NCI-H2107 (cell line): ENCODE measurements around the gene COPB1.
A peak's percentile ranks its signal among the peaks of the same experiment; 100 is the strongest.

Source experiments
- DNase-seq: peaks from one replicate; lab custom pipeline; 2025; lab: John Stamatoyannopoulos, UW

COPB1 gene

GRCh38 chr11:14423633-14424032 lies 76.0 kb downstream of the COPB1 start:
- no peak for DNase-seq

GRCh38 chr11:14422814-14423182 lies 76.8 kb downstream of the COPB1 start:
- DNase-seq = no peak

DNA sequence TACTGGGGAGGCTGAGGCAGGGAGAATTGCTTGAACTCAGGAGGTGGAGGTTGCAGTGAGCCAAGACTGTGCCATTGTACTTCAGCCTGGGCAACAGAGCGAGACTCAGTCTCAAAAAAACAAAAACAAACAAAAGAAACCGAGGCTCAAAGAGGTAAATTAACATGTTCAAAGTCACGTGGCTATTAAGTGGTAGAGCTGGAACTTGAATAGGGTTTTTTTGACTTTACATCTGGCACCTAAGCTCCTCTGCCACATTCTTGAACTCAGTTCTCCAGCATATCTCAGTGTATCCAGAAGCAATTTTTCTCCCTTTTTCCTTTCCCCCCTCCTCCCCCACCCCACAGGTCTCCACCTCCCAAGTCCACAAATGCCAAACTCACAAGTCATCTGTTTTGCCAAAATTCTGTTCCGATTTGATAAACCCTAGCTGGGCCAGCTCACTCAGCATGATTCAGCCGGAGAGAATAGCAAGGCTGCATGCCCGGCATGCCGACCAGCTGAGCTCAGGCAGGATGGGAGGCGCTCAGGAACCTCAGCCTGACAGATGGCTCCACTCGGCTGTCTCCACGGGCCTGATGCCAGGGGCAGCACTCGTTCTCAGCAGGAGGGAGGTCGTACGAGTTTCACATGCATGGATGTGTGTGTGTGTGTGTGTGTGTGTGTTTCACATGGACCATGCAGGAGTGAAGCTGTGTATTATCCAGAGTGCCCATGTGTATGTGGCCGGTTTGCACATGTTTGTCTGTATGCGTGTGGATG lies 77.4 kb downstream of the COPB1 start:
- peak; percentile 17 for DNase-seq

- no peak for DNase-seq
Measured at GRCh38 chr11:14420223-14420622, 79.4 kb downstream of the COPB1 start.

GRCh38 chr11:14418801-14419417 lies 80.7 kb downstream of the COPB1 start:
- no peak for DNase-seq

GRCh38 chr11:14417617-14418374 lies 81.8 kb downstream of the COPB1 start:
- no peak for DNase-seq

- DNase-seq = no peak
Measured at GRCh38 chr11:14417186-14417585, 82.4 kb downstream of the COPB1 start.

GRCh38 chr11:14414470-14415461 lies 84.8 kb downstream of the COPB1 start:
- no peak for DNase-seq

DNA sequence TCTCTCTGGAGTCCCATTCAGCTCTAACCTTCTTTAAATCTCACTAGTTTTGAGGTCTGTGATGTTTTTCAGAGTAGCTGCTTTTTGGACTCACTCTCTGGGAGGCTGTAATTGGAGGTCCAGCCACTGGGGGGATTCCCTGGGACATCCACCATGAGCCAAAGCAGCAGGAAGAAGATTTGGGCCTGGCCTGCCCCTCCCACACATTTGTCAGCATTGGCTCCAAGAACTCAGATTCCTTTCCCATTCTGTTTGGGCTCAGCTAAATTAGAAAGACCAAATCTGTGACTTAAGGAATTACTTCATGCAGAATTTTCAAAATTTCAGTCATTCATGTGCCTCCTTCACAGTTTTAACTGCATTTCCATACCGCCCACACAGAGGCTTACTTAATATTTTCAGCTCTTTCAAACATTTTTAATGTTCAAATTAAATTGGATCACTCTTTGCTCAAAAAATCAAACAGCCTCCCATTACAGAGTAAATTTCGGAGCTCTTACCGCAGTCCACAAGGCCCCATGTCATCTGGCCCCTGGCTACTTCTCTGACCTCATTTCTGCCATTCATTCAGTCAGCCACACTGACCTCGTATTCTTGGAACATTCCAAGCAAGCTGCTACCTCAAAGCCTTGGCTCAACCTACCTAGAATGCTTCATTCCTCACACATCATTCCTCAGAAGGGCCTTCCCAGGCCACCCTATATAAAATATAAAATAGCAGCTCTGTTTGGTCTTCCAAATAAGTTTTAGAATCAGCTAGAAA lies 86.1 kb downstream of the COPB1 start:
- no peak for DNase-seq

- no peak for DNase-seq
Measured at GRCh38 chr11:14411818-14412217, 87.8 kb downstream of the COPB1 start.

DNA sequence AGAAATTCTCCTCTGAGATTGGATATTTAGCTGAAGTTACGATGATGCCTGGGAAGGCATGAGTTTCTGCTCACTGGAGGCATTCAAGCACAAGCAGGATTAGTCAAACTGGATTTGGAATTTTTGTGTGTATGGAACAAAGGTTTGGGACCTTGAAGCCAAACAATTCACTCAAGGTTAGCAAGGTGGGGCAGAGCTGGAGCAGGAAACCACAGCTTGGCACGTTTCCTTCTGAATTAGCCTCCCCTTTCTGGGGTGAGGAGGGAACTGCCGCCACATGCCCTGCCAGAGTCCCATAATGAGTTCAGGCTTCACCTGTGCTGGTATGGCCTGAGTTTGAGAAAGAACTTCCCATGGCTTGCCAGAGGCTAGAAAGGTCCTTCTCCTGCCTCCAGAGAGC lies 89.7 kb downstream of the COPB1 start:
- DNase-seq = no peak

DNA sequence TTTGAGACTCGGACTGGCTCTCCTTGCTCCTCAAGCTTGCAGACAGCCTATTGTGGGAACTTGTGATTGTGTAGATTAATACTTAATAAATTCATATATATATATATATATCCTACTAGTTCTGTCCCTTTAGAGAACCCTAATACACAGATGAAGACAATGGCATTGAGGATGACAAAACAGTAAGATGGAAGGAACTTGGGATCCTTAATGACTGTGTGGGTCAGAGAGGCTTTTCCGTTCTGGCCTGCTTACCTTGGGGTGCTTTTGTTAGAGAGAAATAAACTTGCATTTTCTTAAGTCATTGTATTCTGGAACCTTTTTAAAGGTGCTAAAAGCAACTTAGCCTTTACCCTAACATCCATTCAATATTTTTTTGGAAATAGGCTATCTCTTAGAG lies 91.0 kb downstream of the COPB1 start:
- DNase-seq = no peak
